Activated CD4-positive, alpha-beta T cell treated with anti-CD3 and anti-CD28 coated beads, Interleukin-2, Interleukin-4, amounts not matched to agents 100 ng/mL and 50 ng/mL, durations not matched to agents 16 hours and 8 hours (primary cell): Measurements from ENCODE around the gene MRPL14.
"Not testable (repeated sequence)": the region's sequence is repeated elsewhere in the genome, so short reads cannot be mapped to it uniquely, and the experiment has no call there.

Source experiments
- DNase-seq: peaks from one replicate; pipeline ENCODE4 v3.0.0-alpha.2; 2020; ENCODE audit warnings: low spot score

MRPL14 gene

DNA sequence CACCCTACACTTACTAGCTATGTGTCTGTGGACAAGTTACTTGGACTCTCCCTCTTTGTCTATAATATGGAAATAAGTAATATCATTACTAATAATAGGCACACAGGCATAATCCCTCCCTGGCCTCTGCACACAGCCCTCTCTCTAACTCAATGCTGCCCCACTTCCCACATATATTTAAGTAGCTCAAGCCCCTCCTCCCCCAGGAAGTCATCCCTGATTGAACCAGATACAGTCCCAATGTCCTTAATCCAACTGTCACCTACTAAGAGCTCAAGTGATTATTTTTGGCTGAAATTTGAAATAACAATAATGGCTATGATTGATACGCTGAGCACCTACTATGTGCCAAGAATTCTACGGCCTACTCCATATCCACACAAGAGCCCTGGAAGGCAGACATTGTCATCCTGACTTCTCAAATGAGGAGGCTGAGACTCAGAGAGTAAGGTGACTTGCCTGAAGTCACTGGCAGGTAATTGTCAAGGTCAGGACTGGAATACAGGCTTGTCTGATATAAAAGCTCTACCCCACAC, 29.4 kb downstream of the MRPL14 start:
- no peak for DNase-seq

DNA sequence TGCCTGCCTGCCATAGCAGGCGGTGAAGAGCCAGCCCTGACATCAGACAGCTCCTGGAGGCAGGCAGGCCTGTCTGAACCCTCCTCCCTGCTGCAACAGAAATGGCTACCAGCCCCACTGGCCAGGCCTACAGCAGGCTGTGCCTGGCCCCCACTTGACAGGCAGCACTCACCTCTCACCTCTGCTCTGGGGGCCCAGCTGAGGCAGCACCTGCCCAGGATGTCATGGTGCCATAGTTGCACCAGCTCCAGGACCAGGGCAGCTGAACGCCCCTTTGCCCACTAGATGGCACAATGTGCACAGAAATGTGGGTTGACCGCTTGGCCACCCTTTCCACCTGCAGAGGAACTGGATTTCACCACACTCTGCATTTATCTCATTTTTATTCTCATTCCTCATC, 30.6 kb downstream of the MRPL14 start:
- DNase-seq = peak; percentile 75

DNA sequence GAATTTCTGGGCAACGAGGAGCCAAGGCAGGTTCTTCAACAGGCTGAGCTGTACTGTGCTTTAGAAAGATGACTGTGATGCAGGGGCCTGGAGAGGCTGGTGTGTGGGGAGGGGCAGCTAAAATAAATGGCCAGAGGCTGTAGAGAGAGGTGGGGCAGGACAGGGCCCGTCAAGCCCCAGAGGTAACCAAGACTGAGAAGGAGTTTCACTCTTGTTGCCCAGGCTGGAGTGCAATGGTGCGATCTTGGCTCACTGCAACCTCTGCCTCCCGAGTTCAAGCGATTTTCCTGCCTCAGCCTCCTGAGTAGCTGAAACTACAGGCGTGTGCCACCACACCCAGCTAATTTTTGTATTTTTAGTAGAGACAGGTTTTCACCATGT, 32.0 kb downstream of the MRPL14 start:
- not testable (repeated sequence) for DNase-seq

DNA sequence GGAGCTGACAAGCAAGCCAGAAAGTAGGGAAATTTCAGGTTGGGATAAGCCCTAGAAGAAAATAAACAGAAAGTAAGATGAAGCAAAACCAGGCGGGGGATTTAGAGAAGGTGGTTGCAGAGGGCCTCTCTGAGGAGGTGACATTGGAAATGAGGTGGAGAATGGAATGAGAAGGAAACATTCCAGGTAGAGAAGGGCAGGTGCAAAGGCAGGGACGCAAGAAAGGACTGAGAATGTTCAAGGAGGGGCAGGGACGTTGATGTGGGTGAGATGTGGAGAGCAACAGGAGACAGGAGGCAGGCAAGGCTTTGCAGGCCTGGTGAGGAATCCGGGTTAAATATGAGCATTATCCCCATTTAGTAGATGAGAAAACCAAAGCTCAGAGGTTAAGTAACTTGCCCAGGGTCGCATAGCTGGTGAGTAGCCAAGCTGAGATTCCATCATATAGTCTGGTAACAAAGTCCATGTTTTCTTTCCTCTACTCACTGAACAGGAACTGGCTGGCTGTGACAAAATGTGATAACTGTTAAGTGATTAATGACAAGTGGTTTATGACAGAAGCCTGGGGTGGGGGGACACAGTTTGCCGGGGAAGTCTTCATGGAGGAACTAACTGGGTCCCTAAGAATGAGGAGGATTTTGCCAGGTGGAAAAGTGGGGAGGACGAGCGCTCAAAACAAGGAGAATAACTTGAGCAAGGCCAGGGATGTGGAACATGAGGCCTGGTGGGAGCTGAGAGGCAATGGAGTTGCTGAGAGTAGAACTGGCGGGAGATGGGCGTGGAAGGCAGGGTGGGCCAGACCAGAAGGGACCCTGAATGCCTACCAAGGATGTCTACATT, 32.6 kb downstream of the MRPL14 start:
- no peak for DNase-seq

DNA sequence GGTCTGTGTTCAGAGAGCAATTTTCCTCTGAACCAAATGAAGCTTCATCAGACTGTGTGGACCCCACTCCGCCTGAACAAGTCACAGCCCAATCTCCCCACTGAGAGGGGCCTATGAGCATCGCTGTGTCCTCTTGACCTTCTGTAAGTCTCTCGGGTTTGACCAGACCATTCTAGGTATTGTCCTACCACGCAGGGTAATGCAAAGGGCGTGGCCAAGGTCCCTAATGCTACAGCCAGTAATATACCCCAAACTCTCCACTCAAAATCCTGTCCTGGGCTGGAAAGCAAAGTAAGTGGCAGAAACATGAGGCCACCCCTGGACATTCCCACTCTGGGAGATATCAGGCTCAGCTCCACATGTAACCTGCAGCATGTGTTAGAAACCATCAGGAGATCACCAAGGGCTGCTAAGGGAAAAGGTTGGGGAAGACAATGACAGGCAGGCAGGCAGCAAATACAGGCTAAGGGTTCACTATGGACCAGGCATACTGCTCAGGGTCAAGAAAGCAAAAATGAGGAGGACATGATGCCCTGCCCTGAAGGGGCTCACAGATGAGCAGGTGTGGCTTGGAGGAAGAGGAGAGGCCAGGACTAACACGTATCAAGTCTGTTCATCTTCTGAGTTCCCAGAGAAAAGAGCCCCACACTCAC, 33.4 kb downstream of the MRPL14 start:
- DNase-seq = no peak

DNA sequence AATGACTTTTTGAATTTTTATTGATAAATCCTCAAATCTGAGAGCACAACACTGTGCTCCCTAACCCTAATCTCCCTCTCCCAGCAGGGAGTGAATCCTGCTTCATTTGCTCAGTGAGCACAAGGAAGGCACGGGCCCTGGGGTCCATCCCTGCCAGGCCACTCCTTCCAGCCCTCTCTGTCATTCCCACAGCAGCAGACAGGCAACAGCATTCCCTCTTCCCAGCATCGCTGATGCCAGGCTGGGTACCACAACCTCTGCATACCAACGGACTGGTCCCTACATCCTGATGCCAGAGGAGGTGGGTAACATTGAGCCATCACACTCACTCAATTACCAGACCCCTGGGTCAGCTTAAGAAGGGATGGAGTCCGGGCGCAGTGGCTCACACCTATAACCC, 34.2 kb downstream of the MRPL14 start:
- no peak for DNase-seq

DNA sequence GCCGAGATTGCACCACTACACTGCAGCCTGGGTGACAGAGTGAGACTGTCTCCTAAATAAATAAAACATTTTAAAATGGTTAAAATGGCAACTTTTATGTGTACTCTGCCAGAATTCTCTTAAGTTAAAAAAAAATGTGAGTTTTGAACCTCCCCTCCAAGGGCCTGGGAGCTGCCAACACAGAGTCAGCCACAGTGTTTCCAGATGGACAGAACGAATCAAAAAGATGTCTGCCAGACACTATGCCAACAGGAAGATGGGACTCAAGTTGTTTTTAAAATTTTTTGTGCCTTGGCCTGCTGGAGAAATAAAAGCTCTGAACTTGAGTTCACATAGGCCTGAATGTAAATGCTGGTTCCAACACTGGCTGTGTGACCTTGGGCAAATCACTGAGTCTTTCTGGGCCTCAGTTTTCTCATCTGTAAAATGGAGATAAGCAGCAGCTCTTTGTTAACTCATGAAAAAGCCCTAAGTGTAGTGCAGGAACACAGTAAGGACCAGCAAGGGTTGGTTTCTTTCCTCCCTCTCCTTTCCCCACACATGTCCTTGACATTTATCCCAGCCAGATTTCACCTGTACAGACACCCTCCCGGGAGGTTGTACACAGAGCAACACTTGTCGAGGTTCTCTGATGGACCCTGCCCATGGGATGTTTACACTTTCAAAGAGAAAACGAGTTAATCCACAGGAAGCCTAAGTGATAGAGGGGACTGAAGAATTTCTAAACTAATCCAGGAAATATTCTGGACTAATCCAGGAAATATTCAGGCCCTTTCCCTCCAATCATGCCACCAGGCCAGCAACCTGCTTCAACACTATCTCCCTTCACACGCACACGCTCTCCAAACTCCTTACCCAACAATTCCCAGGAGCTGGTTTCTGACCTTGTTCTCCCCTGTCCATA, 35.0 kb downstream of the MRPL14 start:
- no peak for DNase-seq

DNA sequence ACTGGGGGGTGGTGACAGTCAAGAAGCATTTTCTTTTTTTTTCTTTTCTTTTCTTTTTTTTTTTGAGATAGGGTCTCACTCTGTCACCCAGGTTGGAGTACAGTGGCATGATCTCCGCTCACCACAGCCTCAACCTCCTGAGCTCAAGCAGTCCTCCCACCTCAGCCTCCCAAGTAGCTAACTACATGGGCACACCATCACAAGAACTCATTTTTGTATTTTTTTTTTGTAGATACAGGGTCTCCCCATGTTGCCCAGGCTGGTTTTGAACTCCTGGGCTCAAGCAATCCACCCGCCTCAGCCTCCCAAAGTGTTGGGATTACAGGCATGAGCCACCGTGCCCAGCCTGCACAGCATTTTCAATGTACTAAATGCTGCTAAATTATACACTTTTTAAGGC, 35.9 kb downstream of the MRPL14 start:
- DNase-seq = not testable (repeated sequence)

DNA sequence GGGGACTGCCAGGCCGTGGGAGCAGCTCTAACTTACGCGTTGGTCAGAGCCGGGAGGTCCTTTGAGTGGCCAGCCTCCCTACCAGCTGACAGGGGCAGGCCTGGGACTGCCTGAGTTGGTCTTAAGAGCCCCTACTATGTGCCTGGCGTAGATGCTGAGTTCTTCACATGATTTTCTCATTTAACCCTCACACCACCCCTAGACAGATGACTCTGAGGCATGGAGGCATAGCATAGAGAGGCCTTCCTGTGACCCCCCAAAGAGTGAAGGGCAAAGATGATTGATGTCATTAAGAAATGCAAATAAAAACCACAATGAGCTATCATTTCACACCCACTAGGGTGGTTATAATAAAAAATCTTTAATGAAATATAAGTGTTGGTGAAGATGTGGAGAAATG, 36.8 kb downstream of the MRPL14 start:
- DNase-seq = no peak

DNA sequence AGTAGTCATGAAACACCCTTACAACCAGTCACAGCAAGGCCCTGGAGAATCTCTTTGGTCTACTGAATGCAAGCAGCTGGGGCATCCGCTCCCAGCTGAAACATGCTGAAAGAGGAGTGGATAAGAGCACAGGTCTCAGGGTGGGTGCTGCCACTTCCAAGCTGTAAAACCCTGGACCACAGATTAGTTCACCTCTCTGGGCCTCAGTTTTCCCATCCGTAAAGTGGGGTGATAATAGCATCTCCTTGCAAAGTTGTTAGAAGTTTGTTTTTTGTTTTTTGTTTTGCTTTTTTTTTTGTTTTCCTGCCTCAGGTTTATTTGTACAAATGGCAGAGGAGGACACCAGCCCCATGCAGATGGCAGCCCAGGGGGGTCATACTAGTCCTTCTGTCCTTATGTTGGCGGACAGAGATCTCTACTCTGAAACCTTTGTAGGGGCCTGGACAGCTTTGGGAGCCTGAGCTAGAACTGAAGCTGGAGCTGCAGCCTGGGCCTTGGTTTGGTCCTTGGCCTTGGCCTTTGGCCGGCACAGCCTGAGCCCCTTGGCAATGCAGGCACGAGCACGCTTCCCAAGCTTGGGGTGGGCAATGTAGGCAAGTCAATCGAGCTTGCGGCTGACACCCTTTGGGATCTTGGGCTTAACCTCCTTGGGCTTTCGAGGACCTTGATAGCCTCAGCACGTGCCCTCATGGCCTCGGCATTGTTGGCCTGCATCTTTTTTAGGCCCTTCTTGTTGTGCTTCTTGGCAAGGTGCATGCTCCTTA, 38.2 kb downstream of the MRPL14 start:
- no peak for DNase-seq

DNA sequence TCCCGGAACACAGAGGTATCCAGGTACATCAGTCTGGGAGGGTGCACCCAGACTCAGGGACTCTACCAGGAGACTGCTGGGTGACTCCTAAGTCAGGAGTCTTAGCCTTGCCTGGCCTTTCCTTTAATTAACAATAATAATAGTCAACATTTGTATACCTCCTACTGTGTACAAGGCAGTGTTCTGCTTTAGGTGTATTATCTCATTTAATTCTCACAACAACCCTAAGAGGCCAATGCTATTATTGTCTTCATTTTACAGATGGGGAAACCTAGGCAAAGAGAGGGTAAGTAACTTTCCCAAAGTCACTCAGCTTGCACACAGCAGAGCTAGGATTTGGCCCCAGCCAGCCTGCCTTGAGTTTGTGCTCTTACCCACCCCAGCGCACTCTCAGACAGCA, 39.6 kb downstream of the MRPL14 start:
- DNase-seq = no peak

DNA sequence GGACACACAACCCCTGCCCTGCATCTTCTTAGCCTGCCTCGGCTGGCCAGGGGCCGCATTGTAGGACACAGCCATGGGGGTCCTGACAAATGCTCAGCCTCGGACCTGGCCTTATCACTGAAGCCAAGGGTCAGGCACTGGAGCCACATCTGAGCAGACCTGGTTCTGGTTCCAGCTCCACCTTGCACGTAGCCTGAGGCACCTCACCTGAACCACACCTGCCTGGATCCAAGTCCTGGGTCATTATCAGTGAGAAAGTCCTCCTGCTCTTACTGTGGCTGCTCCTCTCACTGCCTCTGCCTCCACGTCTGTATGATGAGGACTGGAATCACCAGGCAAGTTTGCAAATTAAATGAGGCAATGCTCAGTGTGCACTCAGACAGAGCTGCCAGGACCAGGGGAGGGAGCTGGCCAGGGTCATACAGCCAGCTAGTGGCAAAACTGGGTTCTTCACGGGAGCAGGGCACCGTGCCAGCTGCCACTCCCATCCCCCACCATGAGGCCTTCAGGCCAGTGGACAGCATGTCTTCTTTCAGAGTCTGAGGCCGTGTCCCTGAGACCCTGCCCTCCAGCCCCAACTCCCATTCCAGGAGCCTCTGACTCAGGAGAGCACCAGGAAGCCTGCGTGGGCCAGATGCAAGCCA, 40.2 kb downstream of the MRPL14 start:
- no peak for DNase-seq

DNA sequence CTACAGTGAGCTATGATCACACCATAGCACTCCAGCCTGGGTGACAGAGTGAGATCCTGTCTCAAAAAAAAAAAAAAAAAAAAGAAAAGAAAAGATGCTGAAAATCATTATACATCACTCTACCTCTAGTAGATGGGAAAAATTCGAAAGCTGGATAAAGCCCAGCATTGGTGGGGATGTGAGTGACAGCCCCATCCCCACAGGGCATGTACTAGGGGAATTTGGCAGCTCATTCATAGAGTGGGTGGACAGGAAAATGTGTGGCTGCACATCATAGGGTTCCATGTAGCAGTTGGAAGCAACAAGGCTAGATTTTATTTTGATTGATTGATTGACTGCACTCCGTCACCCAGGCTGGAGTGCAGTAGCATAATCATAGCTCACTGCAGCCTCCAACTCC, 42.0 kb downstream of the MRPL14 start:
- no peak for DNase-seq

DNA sequence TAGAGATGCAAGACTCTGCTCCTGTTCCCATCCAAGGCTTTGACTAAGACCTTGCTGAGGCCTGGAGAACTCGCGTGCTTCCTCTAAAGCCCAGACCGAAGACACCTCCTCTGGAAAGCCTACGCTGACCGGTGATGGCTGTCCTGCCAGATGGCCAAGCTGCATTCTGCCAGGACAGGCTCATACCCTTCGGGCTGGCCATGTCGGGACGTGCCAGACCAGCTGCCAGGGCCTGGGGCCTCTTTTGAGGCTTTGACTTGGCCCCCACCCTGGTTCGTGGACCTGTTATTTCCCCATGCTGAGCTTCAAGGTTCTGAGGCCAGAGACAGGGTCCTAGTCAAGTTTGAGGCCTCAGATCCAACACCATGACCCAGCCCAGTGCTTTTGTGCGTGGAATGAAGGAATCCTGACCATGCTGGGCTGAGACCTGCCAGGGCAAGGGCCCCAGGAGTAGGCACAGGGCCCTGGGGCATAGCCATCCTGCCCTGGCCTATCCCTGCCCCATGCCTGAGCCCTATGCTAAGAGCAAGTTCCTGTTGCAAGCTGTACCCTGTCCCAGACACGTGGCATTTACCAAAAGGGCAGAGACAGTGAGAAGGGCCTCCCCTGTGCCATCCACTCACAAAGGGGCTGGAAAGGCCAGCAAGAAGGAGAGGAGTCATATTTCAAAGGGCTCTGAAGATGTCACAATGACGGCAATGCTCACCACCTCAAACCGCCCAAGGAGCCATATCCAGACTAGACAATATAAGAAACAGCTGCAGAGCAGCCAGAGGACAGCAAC, 42.8 kb downstream of the MRPL14 start:
- DNase-seq = no peak

DNA sequence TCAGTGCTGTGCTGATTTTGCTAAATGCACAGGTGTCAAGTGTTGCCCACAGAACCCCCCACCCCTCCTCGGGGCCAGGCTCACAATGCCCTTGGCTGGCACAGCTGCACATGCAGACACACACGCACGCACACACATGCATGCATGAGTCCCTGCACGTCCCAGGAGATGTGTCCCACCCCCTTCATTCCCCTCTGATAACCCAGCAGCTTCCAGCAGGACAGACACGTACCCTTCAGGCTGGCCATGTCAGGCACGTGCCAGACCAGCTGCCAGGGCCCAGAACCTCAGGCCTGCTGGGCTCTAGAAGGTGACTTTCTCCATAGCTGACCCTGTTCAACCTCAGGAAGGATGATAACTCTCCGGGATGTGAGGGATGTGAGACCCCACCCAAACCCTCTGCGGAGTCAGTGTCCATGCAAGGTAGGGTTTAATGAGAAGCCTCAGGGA, 44.4 kb downstream of the MRPL14 start:
- DNase-seq = no peak

DNA sequence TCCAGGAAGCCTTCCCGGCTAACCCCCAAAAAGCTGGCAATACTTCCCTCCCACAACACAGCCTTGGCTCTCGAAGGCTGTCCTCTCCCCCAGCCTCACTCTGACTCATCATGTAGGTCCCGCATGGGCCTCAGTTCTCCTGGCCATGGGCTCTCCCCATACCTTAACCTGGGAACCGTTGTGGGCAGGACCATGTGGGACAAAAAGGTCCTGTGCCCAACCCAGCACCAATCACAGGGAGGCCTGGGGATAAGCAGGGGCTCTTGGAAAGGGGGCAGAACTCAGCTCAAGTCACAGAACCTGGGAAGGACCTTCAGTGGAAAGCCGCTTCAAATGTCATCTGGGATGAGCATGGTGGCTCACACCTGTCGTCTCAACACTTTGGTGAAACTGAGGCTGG, 45.5 kb downstream of the MRPL14 start:
- no peak for DNase-seq

DNA sequence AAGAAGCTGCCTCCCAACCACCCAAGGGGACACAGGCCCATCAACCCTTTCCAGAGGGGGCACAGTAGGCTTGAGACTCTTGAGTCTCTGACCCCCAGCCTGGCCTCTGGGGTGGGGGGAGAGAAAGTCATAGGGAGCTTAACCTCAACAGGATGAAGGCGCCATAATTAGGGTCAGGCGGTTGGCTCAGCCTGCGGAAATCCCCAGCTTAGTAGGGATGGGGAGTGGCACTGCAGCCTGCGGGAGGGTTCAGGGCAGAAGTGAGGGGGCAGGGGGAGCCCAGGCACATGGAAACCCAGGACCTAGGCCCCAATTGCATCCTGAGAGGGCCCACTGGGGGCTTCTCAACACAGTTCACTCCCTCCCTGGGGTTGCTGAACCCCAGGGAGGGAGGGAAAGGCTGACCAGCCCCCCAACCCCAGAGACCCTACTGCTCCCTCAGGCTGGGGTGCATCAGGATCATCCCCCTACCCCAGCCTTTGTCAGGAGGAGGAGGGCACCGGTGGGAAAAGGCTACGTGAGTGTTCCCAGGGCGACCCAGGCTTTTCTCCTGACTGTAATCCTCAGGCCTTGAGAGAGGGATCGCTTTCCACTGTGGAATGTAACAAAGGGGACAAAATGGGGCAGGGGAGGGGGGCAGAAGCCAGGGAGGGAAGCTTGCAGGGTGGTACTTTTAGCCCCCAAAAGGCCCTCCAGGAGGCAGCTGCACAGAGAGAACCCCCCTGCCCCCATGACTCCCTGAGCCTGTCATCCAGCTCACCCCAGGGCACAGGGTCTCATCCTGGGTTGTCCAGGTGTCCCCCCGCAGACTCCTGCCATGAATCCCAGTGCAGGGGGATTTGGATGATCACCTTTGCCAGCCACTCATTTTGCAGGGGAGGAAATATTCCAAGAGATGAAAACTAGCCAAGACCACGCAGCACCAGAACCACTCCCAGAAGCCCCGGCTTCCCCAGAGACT, 46.4 kb downstream of the MRPL14 start:
- peak; percentile 11 for DNase-seq

DNA sequence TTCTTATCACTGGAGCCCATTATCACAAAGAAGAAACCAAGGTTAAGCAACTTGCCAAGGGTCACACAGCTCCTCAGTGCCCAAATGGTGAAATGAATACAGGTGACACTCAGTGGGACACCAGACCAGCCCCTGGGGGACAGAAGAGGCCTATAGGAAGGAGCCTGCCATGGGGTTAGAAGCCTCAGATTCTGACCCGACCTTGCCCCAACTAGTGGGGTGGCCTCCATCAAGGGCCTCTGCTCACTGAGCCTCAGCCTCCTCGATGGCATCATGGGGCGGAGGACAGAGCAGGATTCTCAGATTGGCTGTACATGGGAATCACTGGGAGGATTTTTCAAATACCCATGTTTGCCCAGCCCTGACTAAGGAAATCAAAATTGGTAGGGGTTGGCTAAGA, 47.6 kb downstream of the MRPL14 start:
- no peak for DNase-seq
